Liver (tissue), 9 donors: ENCODE results near the gene ZEB1. TPM values are rescaled to one million over a fixed set of nuclear protein-coding genes. Genes with fewer than 3 reads are reported as not detected.
A peak's percentile ranks its signal among the peaks of the same experiment; 100 is the strongest.

Experiments
- DNase-seq: peaks from one replicate; pipeline ENCODE4 v3.0.0-alpha.2; 2017; ENCODE audit warnings: low spot score
- H3K27ac ChIP-seq, 2 donors: one replicate each; pipeline ENCODE4 v1.7.0; 2013; ENCODE audit warnings: inconsistent platforms in 2 of 2, low read length in 2 of 2, control low read depth in 1 of 2, low read depth in 1 of 2, mild to moderate bottlenecking in 1 of 2
- H3K27me3 ChIP-seq, 4 donors: one replicate each; pipeline versions ENCODE4 v1.6.1 to v1.7.0; 2013; ENCODE audit warnings: low read length in 3 of 4, inconsistent platforms in 1 of 4, mild to moderate bottlenecking in 1 of 4, moderate library complexity in 1 of 4; ENCODE audit not compliant: control insufficient read depth in 4 of 4, insufficient read depth in 4 of 4
- H3K36me3 ChIP-seq, 4 donors: one replicate each; pipeline versions ENCODE4 v1.6.1 to v1.7.0; 2013; ENCODE audit warnings: low read length in 3 of 4, mild to moderate bottlenecking in 3 of 4, low read depth in 1 of 4, moderate library complexity in 1 of 4; ENCODE audit not compliant: control insufficient read depth in 4 of 4, insufficient read depth in 3 of 4
- H3K4me1 ChIP-seq, 4 donors: one replicate each; pipeline versions ENCODE4 v1.6.1 to v1.7.0; 2013; ENCODE audit warnings: low read length in 3 of 4, mild to moderate bottlenecking in 3 of 4, moderate library complexity in 1 of 4; ENCODE audit not compliant: control insufficient read depth in 4 of 4, insufficient read depth in 4 of 4
- H3K4me3 ChIP-seq, 3 donors: one replicate each; pipeline versions ENCODE4 v1.6.1 to v1.7.0; 2013; ENCODE audit warnings: low read length in 3 of 3, control low read depth in 1 of 3, low read depth in 1 of 3, mild to moderate bottlenecking in 1 of 3
- H3K9ac ChIP-seq, 2 donors: one replicate each; pipeline ENCODE4 v1.7.0; 2013; ENCODE audit warnings: low read length in 2 of 2, mild to moderate bottlenecking in 2 of 2, moderate library complexity in 2 of 2, control low read depth in 1 of 2, low read depth in 1 of 2
- H3K9me3 ChIP-seq, 4 donors: one replicate each; pipeline versions ENCODE4 v1.6.1 to v1.7.0; 2013; ENCODE audit warnings: low read length in 3 of 4; ENCODE audit not compliant: control insufficient read depth in 4 of 4
- ATF3 ChIP-seq: IDR thresholded peaks from 2 replicates; pipeline ENCODE4 v1.6.1; 2016; ENCODE audit warnings: antibody characterized with exemption
- CTCF ChIP-seq: fragments of 150-350 bp; IDR thresholded peaks from 2 replicates; pipeline ENCODE4 v1.5.1; 2017; ENCODE audit warnings: improper control_type of control experiment, low read depth, low read length; ENCODE audit not compliant: missing input control
- EGR1 ChIP-seq, 2 donors: IDR thresholded peaks; 2 replicates each; pipeline ENCODE4 v1.6.1; 2016 to 2018; ENCODE audit warnings: antibody characterized with exemption in 2 of 2, low read depth in 2 of 2
- FOXA1 ChIP-seq: IDR thresholded peaks from 2 replicates; pipeline ENCODE4 v1.6.1; 2016; ENCODE audit warnings: antibody characterized with exemption
- HNF4A ChIP-seq, 2 donors: conservative IDR thresholded peaks; 2 replicates each; pipeline ENCODE4 v1.6.1; 2016; ENCODE audit warnings: antibody characterized with exemption in 2 of 2, mild to moderate bottlenecking in 2 of 2
- HNF4G ChIP-seq: IDR thresholded peaks from 2 replicates; pipeline ENCODE4 v1.6.1; 2016; ENCODE audit warnings: antibody characterized with exemption
- NR2F2 ChIP-seq: IDR thresholded peaks from 2 replicates; pipeline ENCODE4 v1.6.1; 2016; ENCODE audit warnings: antibody characterized with exemption
- RAD21 ChIP-seq, 2 donors: IDR thresholded peaks; 2 replicates each; pipeline ENCODE4 v1.6.1; 2016; ENCODE audit warnings: antibody characterized with exemption in 2 of 2, mild to moderate bottlenecking in 2 of 2
- RXRA ChIP-seq, 2 donors: IDR thresholded peaks; 2 replicates each; pipeline ENCODE4 v1.6.1; 2017 to 2018; ENCODE audit warnings: antibody characterized with exemption in 2 of 2, mild to moderate bottlenecking in 1 of 2
- TAF1 ChIP-seq: conservative IDR thresholded peaks from 2 replicates; pipeline ENCODE4 v1.6.1; 2016; ENCODE audit warnings: antibody characterized with exemption, mild to moderate bottlenecking
- YY1 ChIP-seq: IDR thresholded peaks from 2 replicates; pipeline ENCODE4 v1.6.1; 2016; ENCODE audit warnings: antibody characterized with exemption, mild to moderate bottlenecking
- WGBS: extraction: QIAGEN DNeasy Blood & Tissue Kit; methylation state at CpG from one replicate; pipeline ENCODE4 v1.1.7; 2013; 5-methylcytosine and 5-hydroxymethylcytosine counted together
- polyA plus RNA-seq, 2 donors: library from polyadenylated mRNA; stranded (reverse) in 1 of 2; unstranded in 1 of 2; fragments of 200-250 nt in 1 of 2; fragments of >200 nt in 1 of 2; fragmentation: Nextera tagmentation in 1 of 2; extraction: Ambion mirVana in 1 of 2; gene quantifications; one replicate each; pipeline versions ENCODE4 v1.2.1 to v1.2.3, GENCODE V29; 2013 to 2015
- total RNA-seq, 2 donors: library from RNA; depleted of rRNA; stranded (reverse); fragments of >200 nt; gene quantifications; one replicate each; pipeline ENCODE4 v1.2.3, GENCODE V29; 2014
- TF ChIP-seq, protein P1 (sequence below): IDR thresholded peaks from 2 replicates; pipeline ENCODE4 v1.6.1; 2016; ENCODE audit warnings: antibody characterized with exemption, mild to moderate bottlenecking
- donor health status: healthy.
- donor health status: healthy.
- donor health status: healthy.
- donor health status: healthy.
- donor health status: healthy.

ZEB1 gene
- total RNA-seq (10 to 100 TPM in 1 of 2 donors, 1 to 10 TPM in 1; 8.0 to 19.6 TPM), polyA plus RNA-seq (1 to 10 TPM; 3.2 to 5.0 TPM)

DNA sequence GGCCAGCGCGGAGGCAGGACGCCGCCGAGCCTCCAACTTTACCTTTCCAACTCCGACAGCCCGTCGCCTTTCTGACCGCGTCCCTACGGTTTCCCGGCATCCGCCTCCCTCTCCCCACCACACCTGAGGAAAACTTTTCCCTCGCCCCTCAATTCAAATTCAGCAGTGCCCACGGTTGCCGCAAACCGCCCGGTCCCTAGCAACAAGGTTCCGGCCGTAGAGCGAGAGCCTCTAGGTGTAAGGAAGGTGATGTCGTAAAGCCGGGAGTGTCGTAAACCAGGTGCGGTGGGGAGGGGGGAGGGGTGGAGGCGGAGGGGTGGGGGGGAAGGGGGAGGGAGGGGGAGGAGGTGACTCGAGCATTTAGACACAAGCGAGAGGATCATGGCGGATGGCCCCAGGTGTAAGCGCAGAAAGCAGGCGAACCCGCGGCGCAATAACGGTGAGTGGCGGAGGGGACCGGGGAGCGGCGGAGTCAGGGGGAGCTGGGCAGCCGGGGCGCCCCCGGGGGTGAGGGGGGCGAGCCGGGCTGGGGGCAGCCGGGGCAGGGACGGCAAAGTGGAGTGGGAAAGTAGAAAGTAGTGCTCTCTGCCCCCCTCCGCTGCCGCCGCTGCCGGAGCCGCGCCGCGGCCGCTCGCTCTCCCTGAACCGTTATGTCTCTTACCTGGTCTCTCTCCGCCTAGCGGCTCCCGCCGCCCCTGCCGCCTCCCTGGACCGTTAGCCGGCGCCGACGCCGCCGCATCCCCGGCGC, at the start of gene ZEB1:
TSS of gene ZEB1 (plus strand) at position 363 of the 748 bp plus-strand sequence. CDS start at position 382, 19 bp downstream.
- no peaks in the 10 kb centered on the region for H3K36me3 ChIP-seq
- under 1% methylated on average over 71 of the region's 71 CpGs for WGBS
- peak within 1 kb of the TSS; percentile 70 to 75 for H3K9ac ChIP-seq
- H3K27me3 ChIP-seq = no peaks in the 10 kb centered on the region
- H3K27ac ChIP-seq = peak within 1 kb of the TSS; percentile 97
- peak within 1 kb of the TSS; percentile 78 to 97 (median 82) for H3K4me3 ChIP-seq
- TF ChIP-seq HNF4A (conservative IDR thresholded peaks at IDR 0.05) (peak in 1 of 2 donors; percentile 22), TAF1 (peak; percentile 18), ATF3 (no peak), RAD21 (IDR thresholded peaks at IDR 0.05) (peak in 1 of 2 donors; percentile 8), NR2F2 (no peak), YY1 (peak; percentile 68), CTCF (peak; percentile 40), HNF4G (no peak)
- TF ChIP-seq, protein P1, sequence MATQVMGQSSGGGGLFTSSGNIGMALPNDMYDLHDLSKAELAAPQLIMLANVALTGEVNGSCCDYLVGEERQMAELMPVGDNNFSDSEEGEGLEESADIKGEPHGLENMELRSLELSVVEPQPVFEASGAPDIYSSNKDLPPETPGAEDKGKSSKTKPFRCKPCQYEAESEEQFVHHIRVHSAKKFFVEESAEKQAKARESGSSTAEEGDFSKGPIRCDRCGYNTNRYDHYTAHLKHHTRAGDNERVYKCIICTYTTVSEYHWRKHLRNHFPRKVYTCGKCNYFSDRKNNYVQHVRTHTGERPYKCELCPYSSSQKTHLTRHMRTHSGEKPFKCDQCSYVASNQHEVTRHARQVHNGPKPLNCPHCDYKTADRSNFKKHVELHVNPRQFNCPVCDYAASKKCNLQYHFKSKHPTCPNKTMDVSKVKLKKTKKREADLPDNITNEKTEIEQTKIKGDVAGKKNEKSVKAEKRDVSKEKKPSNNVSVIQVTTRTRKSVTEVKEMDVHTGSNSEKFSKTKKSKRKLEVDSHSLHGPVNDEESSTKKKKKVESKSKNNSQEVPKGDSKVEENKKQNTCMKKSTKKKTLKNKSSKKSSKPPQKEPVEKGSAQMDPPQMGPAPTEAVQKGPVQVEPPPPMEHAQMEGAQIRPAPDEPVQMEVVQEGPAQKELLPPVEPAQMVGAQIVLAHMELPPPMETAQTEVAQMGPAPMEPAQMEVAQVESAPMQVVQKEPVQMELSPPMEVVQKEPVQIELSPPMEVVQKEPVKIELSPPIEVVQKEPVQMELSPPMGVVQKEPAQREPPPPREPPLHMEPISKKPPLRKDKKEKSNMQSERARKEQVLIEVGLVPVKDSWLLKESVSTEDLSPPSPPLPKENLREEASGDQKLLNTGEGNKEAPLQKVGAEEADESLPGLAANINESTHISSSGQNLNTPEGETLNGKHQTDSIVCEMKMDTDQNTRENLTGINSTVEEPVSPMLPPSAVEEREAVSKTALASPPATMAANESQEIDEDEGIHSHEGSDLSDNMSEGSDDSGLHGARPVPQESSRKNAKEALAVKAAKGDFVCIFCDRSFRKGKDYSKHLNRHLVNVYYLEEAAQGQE = no peak
- no peaks in the 10 kb centered on the region for H3K9me3 ChIP-seq
- DNase-seq = peak; percentile 84
- H3K4me1 ChIP-seq = peaks cover 0 to 15% (median 3%) of the 10 kb centered on the region in 4 donors

GRCh38 chr10:31270954-31271353, 48.1 kb upstream of the ZEB1 start:
- no peak overlapping the region for H3K27ac ChIP-seq
- DNase-seq = no peak
- 91% methylated on average over 5 of the region's 5 CpGs for WGBS
- H3K4me3 ChIP-seq = no peak overlapping the region
- no peaks in the 10 kb centered on the region for H3K4me1 ChIP-seq
- TF ChIP-seq HNF4G (no peak), RXRA (IDR thresholded peaks at IDR 0.05) (no peak), RAD21 (IDR thresholded peaks at IDR 0.05) (no peak)
- no peaks in the 10 kb centered on the region for H3K36me3 ChIP-seq
- H3K9ac ChIP-seq = no peak overlapping the region
- no peaks in the 10 kb centered on the region for H3K9me3 ChIP-seq
- H3K27me3 ChIP-seq = no peaks in the 10 kb centered on the region

- H3K4me1 ChIP-seq = no peaks in the 10 kb centered on the region
- 86% methylated on average over 1 of the region's 1 CpG for WGBS
- no peaks in the 10 kb centered on the region for H3K36me3 ChIP-seq
- no peak overlapping the region for H3K9ac ChIP-seq
- no peak overlapping the region for H3K4me3 ChIP-seq
- DNase-seq = no peak
- no peak overlapping the region for H3K27ac ChIP-seq
- no peaks in the 10 kb centered on the region for H3K9me3 ChIP-seq
- no peaks in the 10 kb centered on the region for H3K27me3 ChIP-seq
- no peak for TF ChIP-seq FOXA1
- no peak for TF ChIP-seq HNF4A (conservative IDR thresholded peaks at IDR 0.05)
- TF ChIP-seq ATF3 = no peak
- no peak for TF ChIP-seq NR2F2
- TF ChIP-seq CTCF = no peak
- no peak for TF ChIP-seq RAD21 (IDR thresholded peaks at IDR 0.05)
- TF ChIP-seq TAF1 = no peak
- no peak for TF ChIP-seq YY1
- TF ChIP-seq HNF4G = no peak
- TF ChIP-seq, protein P1 = no peak
- no peak for TF ChIP-seq EGR1 (IDR thresholded peaks at IDR 0.05; ENCODE audit: low read depth in 2 of 2)
Measured at GRCh38 chr10:31272841-31273240, 46.2 kb upstream of the ZEB1 start.
